ENCODE results near the gene NRAS. TPM values are rescaled to one million over a fixed set of nuclear protein-coding genes. Genes with fewer than 3 reads are reported as not detected.

NRAS gene
- 37.6 and 41.7 TPM in 2 replicates for total RNA-seq

GRCh38 chr1:114716304-114717170 lies at the start of gene NRAS:
Gene NRAS, minus strand, starts transcription at chr1:114716771. Its CDS starts 611 bp downstream, at chr1:114716160.

GRCh38 chr1:114757455-114758255 lies 41.1 kb upstream of the NRAS start, which contains the start of gene CSDE1:
Gene CSDE1, minus strand, starts transcription at chr1:114757984. Its CDS starts 18,094 bp downstream, at chr1:114739890.

GRCh38 chr1:114695430-114696058 lies 21.0 kb downstream of the NRAS start, which contains the start of gene AMPD1:
Gene AMPD1, minus strand, starts transcription at chr1:114695546. Its CDS starts 75 bp downstream, at chr1:114695471.

GRCh38 chr1:114669562-114670082 lies 46.9 kb downstream of the NRAS start, which contains the start of gene DENND2C:
Gene DENND2C, minus strand, starts transcription at chr1:114670049. Its CDS starts 44,065 bp downstream, at chr1:114625984.

Other genes starting within 250 kb of the NRAS start
- gene TRIM33, start 205.6 kb downstream of the NRAS start, total RNA-seq = 28.6 and 48.2 TPM in 2 replicates
- gene BCAS2, start 135.2 kb downstream of the NRAS start, total RNA-seq = 33.8 and 37.0 TPM in 2 replicates
- gene DENND2C, start 46.7 kb downstream of the NRAS start, total RNA-seq = 2.0 and 3.0 TPM in 2 replicates
- not detected in 2 replicates for gene AMPD1, start 21.2 kb downstream of the NRAS start, total RNA-seq
- gene CSDE1, start 41.2 kb upstream of the NRAS start, total RNA-seq = 1,004 and 1,694 TPM in 2 replicates
- 68.0 and 83.4 TPM in 2 replicates for gene SIKE1, start 63.9 kb upstream of the NRAS start, total RNA-seq
- gene SYCP1, start 138.1 kb upstream of the NRAS start, total RNA-seq = not detected in 2 replicates